H9 (cell line): ENCODE measurements around the gene SASS6. TPM values are rescaled to one million over a fixed set of nuclear protein-coding genes. Genes with fewer than 3 reads are reported as not detected.

Experiments
- DNase-seq: peaks from one replicate; pipeline ENCODE4 v3.0.0-alpha.2; 2017
- H2AFZ ChIP-seq: one replicate; pipeline ENCODE4 v1.6.1; 2013; ENCODE audit warnings: mild to moderate bottlenecking, low read length, control low read depth, moderate library complexity
- H2AK5ac ChIP-seq: 2 replicates; pipeline ENCODE4 v1.6.1; 2013; ENCODE audit warnings: low read length, control low read depth, mixed read lengths; ENCODE audit not compliant: insufficient read length
- H2BK120ac ChIP-seq: one replicate; pipeline ENCODE4 v1.6.1; 2013; ENCODE audit warnings: low read depth, mild to moderate bottlenecking, low read length, control low read depth, inconsistent platforms; ENCODE audit not compliant: poor library complexity, severe bottlenecking
- H2BK12ac ChIP-seq: 2 replicates; pipeline ENCODE4 v1.6.1; 2013; ENCODE audit warnings: low read length, control low read depth, mixed read lengths, low read depth; ENCODE audit not compliant: insufficient read length
- H2BK15ac ChIP-seq: 2 replicates; pipeline ENCODE4 v1.6.1; 2013; ENCODE audit warnings: low read depth, low read length, control low read depth
- H2BK20ac ChIP-seq: one replicate; pipeline ENCODE4 v1.6.1; 2013; ENCODE audit warnings: low read depth, mild to moderate bottlenecking, low read length, control low read depth, inconsistent platforms; ENCODE audit not compliant: poor library complexity, severe bottlenecking
- H2BK5ac ChIP-seq: 2 replicates; pipeline ENCODE4 v1.6.1; 2013; ENCODE audit warnings: low read length, control low read depth, mixed read lengths; ENCODE audit not compliant: insufficient read length
- H3K14ac ChIP-seq: 2 replicates; pipeline ENCODE4 v1.6.1; 2013; ENCODE audit warnings: low read length, control low read depth; ENCODE audit not compliant: insufficient read depth
- H3K18ac ChIP-seq: 2 replicates; pipeline ENCODE4 v1.6.1; 2013; ENCODE audit warnings: low read depth, mild to moderate bottlenecking, mixed read lengths, low read length, control low read depth; ENCODE audit not compliant: insufficient read length
- H3K23ac ChIP-seq: 2 replicates; pipeline ENCODE4 v1.6.1; 2013; ENCODE audit warnings: low read length, control low read depth, mixed read lengths, low read depth; ENCODE audit not compliant: insufficient read length
- H3K23me2 ChIP-seq: 2 replicates; pipeline ENCODE4 v1.6.1; 2013; ENCODE audit warnings: low read depth, mild to moderate bottlenecking, mixed read lengths, low read length, control low read depth; ENCODE audit not compliant: insufficient read length, poor library complexity, severe bottlenecking
- H3K27ac ChIP-seq: 2 replicates; pipeline ENCODE4 v1.5.1; 2013; ENCODE audit warnings: low read length, control low read depth, mixed read lengths, low read depth; ENCODE audit not compliant: insufficient read length
- H3K27me3 ChIP-seq: 2 replicates; pipeline ENCODE4 v1.6.1; 2013; ENCODE audit warnings: low read length, control low read depth, inconsistent platforms; ENCODE audit not compliant: insufficient read depth
- H3K4ac ChIP-seq: 2 replicates; pipeline ENCODE4 v1.6.1; 2013; ENCODE audit warnings: low read depth, mild to moderate bottlenecking, control low read depth, inconsistent platforms, low read length, moderate library complexity
- H3K4me1 ChIP-seq: 2 replicates; pipeline ENCODE4 v1.6.1; 2013; ENCODE audit warnings: low read length, control low read depth, inconsistent platforms; ENCODE audit not compliant: insufficient read depth
- H3K4me2 ChIP-seq: 2 replicates; pipeline ENCODE4 v1.6.1; 2013; ENCODE audit warnings: low read length, control low read depth, mixed read lengths; ENCODE audit not compliant: insufficient read length, insufficient read depth
- H3K56ac ChIP-seq: 2 replicates; pipeline ENCODE4 v1.6.1; 2013; ENCODE audit warnings: low read depth, mild to moderate bottlenecking, mixed read lengths, low read length, control low read depth; ENCODE audit not compliant: insufficient read length
- H3K79me1 ChIP-seq: 2 replicates; pipeline ENCODE4 v1.6.1; 2013; ENCODE audit warnings: low read depth, mild to moderate bottlenecking, moderate library complexity, low read length, control low read depth, inconsistent platforms; ENCODE audit not compliant: insufficient read depth, poor library complexity, severe bottlenecking
- H3K79me2 ChIP-seq: 2 replicates; pipeline ENCODE4 v1.6.1; 2013; ENCODE audit warnings: low read length, control low read depth, inconsistent platforms; ENCODE audit not compliant: insufficient read depth
- H3K9ac ChIP-seq: 2 replicates; pipeline ENCODE4 v1.6.1; 2013; ENCODE audit warnings: low read length, control low read depth, mixed read lengths; ENCODE audit not compliant: insufficient read length; ENCODE audit errors: extremely low read depth
- H3K9me3 ChIP-seq: one replicate; pipeline ENCODE4 v1.6.1; 2013; ENCODE audit warnings: low read depth, low read length, inconsistent platforms; ENCODE audit not compliant: control insufficient read depth
- H3T11ph ChIP-seq: one replicate; pipeline ENCODE4 v1.6.1; 2013; ENCODE audit warnings: mild to moderate bottlenecking, low read length, control low read depth, inconsistent platforms
- H4K20me1 ChIP-seq: one replicate; pipeline ENCODE4 v1.6.1; 2013; ENCODE audit not compliant: control insufficient read depth, insufficient read length, insufficient read depth
- H4K5ac ChIP-seq: 2 replicates; pipeline ENCODE4 v1.6.1; 2013; ENCODE audit warnings: low read depth, mild to moderate bottlenecking, mixed read lengths, low read length, control low read depth; ENCODE audit not compliant: insufficient read length
- H4K8ac ChIP-seq: replicated peaks from 2 replicates; pipeline ENCODE4 v1.6.1; 2013; ENCODE audit warnings: low read length, control low read depth, mixed read lengths, low read depth; ENCODE audit not compliant: insufficient read length
- H4K91ac ChIP-seq: 2 replicates; pipeline ENCODE4 v1.6.1; 2013; ENCODE audit warnings: low read depth, mild to moderate bottlenecking, moderate library complexity, mixed read lengths, low read length, control low read depth; ENCODE audit not compliant: insufficient read length
- H3K27ac Mint-ChIP-seq, 3 experiments: 2 replicates in 2 of 3; 3 replicates in 1 of 3; pipeline ENCODE4 v1.8.0; 2020 to 2021; ENCODE audit warnings: mixed read lengths in 3 of 3, mild to moderate bottlenecking in 1 of 3, moderate library complexity in 1 of 3
- H3K27me3 Mint-ChIP-seq: 2 replicates; pipeline ENCODE4 v1.8.0; 2021; ENCODE audit warnings: low read depth, mild to moderate bottlenecking, moderate library complexity, mixed read lengths
- H3K36me3 Mint-ChIP-seq, 3 experiments: 2 replicates in 2 of 3; 3 replicates in 1 of 3; pipeline ENCODE4 v1.8.0; 2020 to 2021; ENCODE audit warnings: low read depth in 3 of 3, mixed read lengths in 3 of 3; ENCODE audit not compliant: insufficient read depth in 1 of 3
- H3K4me1 Mint-ChIP-seq, 2 experiments: 2 replicates each; pipeline ENCODE4 v1.8.0; 2020; ENCODE audit warnings: mixed read lengths in 2 of 2
- H3K4me3 Mint-ChIP-seq, 2 experiments: 2 replicates in 1 of 2; 3 replicates in 1 of 2; pipeline ENCODE4 v1.8.0; 2020 to 2021; ENCODE audit warnings: mild to moderate bottlenecking in 2 of 2, mixed read lengths in 2 of 2, moderate library complexity in 1 of 2
- H3K9me3 Mint-ChIP-seq, 2 experiments: 2 replicates in 1 of 2; 3 replicates in 1 of 2; pipeline ENCODE4 v1.8.0; 2020; ENCODE audit warnings: mild to moderate bottlenecking in 2 of 2, mixed read lengths in 2 of 2, moderate library complexity in 1 of 2
- WGBS: extraction: QIAGEN DNeasy Blood & Tissue Kit; methylation state at CpG from one replicate; pipeline ENCODE4 v1.1.7; 2013; ENCODE audit warnings: missing lambda C conversion rate, low lambda C conversion rate, mixed read lengths; ENCODE audit not compliant: insufficient read length; ENCODE audit errors: extremely low coverage; 5-methylcytosine and 5-hydroxymethylcytosine counted together
- total RNA-seq: library from RNA; stranded (reverse); gene quantifications from 2 replicates; pipeline ENCODE4 v1.2.1, GENCODE V29; 2021
- TF ChIP-seq, protein P1 (sequence below): fragments of 200-600 bp; sonication (generic); conservative IDR thresholded peaks from 3 replicates; pipeline ENCODE4 v1.8.0; 2021; ENCODE audit warnings: antibody characterized with exemption, mild to moderate bottlenecking

SASS6 gene
- total RNA-seq, 1 experiment from 2014 or later = 15.2 TPM

DNA sequence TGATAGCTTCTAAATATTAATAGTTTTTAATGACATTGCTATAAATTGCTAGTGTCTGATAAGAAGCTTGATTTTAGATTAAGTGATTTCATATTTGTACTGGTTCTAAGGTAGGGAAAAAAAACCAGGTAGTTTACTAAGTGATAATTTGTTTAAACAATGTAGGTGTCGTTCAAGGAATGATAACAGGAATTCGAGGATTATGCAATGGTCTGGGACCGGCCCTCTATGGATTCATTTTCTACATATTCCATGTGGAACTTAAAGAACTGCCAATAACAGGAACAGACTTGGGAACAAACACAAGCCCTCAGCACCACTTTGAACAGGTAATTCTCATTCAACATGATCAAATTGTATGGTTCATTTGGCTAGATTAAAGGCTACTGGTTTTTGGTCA lies 52.4 kb downstream of the SASS6 start:
- no peaks in the 10 kb centered on the region for H3K4me1 ChIP-seq
- Mint-ChIP-seq H3K36me3 (peaks cover 15 to 47% (median 27%) of the 10 kb centered on the region in 3 experiments; a peak in 6 of 7 replicates), H3K4me1 (peaks cover 11 to 20% of the 10 kb centered on the region in 2 experiments), H3K27me3 (no peaks in the 10 kb centered on the region), H3K4me3 (no peak overlapping the region), H3K27ac (peak overlapping the region in 1 of 3 experiments; percentile 44; a peak in 1 of 7 replicates), H3K9me3 (no peaks in the 10 kb centered on the region)
- no peaks in the 10 kb centered on the region for H3K79me1 ChIP-seq
- H3K9me3 ChIP-seq = no peaks in the 10 kb centered on the region
- no peak overlapping the region for H2BK12ac ChIP-seq
- no peak overlapping the region for H3K18ac ChIP-seq
- no peak overlapping the region for H3K4ac ChIP-seq
- no peaks in the 10 kb centered on the region for H3K79me2 ChIP-seq
- no peak overlapping the region for H3K9ac ChIP-seq
- H3K56ac ChIP-seq = no peak overlapping the region
- no peaks in the 10 kb centered on the region for H3K23me2 ChIP-seq
- no peak overlapping the region for H2AK5ac ChIP-seq
- no peak for DNase-seq
- no peak overlapping the region for H2BK120ac ChIP-seq
- no CpG with 5 or more reads among the region's 3 CpGs for WGBS
- H3K27ac ChIP-seq = no peak overlapping the region
- H2BK15ac ChIP-seq = no peak overlapping the region
- no peak overlapping the region for H2AFZ ChIP-seq
- no peaks in the 10 kb centered on the region for H4K20me1 ChIP-seq
- no peak overlapping the region for H3K23ac ChIP-seq
- no peak overlapping the region for H4K91ac ChIP-seq
- no peak overlapping the region for H4K8ac ChIP-seq
- no peak overlapping the region for H2BK5ac ChIP-seq
- H4K5ac ChIP-seq = no peak overlapping the region
- H3T11ph ChIP-seq = no peak overlapping the region
- TF ChIP-seq, protein P1, sequence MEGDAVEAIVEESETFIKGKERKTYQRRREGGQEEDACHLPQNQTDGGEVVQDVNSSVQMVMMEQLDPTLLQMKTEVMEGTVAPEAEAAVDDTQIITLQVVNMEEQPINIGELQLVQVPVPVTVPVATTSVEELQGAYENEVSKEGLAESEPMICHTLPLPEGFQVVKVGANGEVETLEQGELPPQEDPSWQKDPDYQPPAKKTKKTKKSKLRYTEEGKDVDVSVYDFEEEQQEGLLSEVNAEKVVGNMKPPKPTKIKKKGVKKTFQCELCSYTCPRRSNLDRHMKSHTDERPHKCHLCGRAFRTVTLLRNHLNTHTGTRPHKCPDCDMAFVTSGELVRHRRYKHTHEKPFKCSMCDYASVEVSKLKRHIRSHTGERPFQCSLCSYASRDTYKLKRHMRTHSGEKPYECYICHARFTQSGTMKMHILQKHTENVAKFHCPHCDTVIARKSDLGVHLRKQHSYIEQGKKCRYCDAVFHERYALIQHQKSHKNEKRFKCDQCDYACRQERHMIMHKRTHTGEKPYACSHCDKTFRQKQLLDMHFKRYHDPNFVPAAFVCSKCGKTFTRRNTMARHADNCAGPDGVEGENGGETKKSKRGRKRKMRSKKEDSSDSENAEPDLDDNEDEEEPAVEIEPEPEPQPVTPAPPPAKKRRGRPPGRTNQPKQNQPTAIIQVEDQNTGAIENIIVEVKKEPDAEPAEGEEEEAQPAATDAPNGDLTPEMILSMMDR = no peak
- H3K14ac ChIP-seq = no peak overlapping the region
- no peaks in the 10 kb centered on the region for H3K27me3 ChIP-seq
- no peak overlapping the region for H3K4me2 ChIP-seq
- H2BK20ac ChIP-seq = no peak overlapping the region
